HepG2 (cell line): ENCODE data around the gene EZH2. TPM values are rescaled to one million over a fixed set of nuclear protein-coding genes. Genes with fewer than 3 reads are reported as not detected.

ENCODE experiments used
- ATAC-seq: fragments of 200-7000 bp; cut with Tn5 transposase; 3 replicates; pipeline ENCODE4 v1.9.1; 2020; ENCODE audit warnings: mild to moderate bottlenecking, moderate library complexity
- BruUV-seq: library from RNA; stranded (reverse); fragments of 400-500 nt; replicated peaks from 2 replicates; lab custom pipeline; 2021; lab: Mats Ljungman, UMichigan
- CTCF ChIA-PET: fragments of 300-600 bp; formaldehyde crosslinking; extraction: SDS; loops from one replicate; lab custom pipeline; 2021; ENCODE audit warnings: low total read pairs, inconsistent platforms, low intra/inter-chr PET ratio; lab: Yijun Ruan, JAX
- POLR2A ChIA-PET: fragments of 350-600 bp; sonication (Branson Sonifier 250); formaldehyde crosslinking; loops from one replicate; lab custom pipeline; 2020; ENCODE audit warnings: antibody characterized with exemption, inconsistent platforms; lab: Yijun Ruan, JAX
- DNase-seq: peaks from one replicate; pipeline ENCODE4 v3.0.0-alpha.2; 2015; ENCODE audit warnings: low spot score
- FAIRE-seq: peaks from 3 replicates; lab custom pipeline; 2011; peaks lifted over from hg19 to GRCh38; lab: Jason Lieb, UNC
- H2AFZ ChIP-seq: one replicate; pipeline ENCODE4 v1.6.1; 2011; ENCODE audit warnings: low read length, inconsistent platforms
- H3K27ac ChIP-seq: fragments of 300-600 bp; 3 replicates; pipeline ENCODE4 v1.8.0; 2011; ENCODE audit warnings: mixed run types, mild to moderate bottlenecking, mixed read lengths, low read length, inconsistent platforms; ENCODE audit not compliant: insufficient read depth; ENCODE audit errors: extremely low read length
- H3K27me3 ChIP-seq, 2 experiments: fragments of 200-600 bp in 1 of 2; 2 replicates in 1 of 2; 3 replicates in 1 of 2; pipeline versions ENCODE4 v1.6.0 to v1.8.0; 2011; ENCODE audit warnings: low read length in 2 of 2, mild to moderate bottlenecking in 2 of 2, moderate library complexity in 2 of 2, inconsistent platforms in 1 of 2; ENCODE audit not compliant: insufficient read depth in 2 of 2, control insufficient read depth in 1 of 2
- H3K36me3 ChIP-seq, 2 experiments: fragments of 200-600 bp in 1 of 2; replicated peaks in 1 of 2; 2 replicates in 1 of 2; 3 replicates in 1 of 2; pipeline versions ENCODE4 v1.5.1 to v1.8.0; 2011; ENCODE audit warnings: low read length in 2 of 2, inconsistent platforms in 1 of 2; ENCODE audit not compliant: insufficient read depth in 2 of 2, control insufficient read depth in 1 of 2
- H3K4me1 ChIP-seq: 2 replicates; pipeline ENCODE4 v1.5.1; 2012; ENCODE audit warnings: low read length, inconsistent platforms; ENCODE audit not compliant: insufficient read depth
- H3K4me2 ChIP-seq: 2 replicates; pipeline ENCODE4 v1.6.0; 2011; ENCODE audit warnings: low read depth, low read length, inconsistent platforms
- H3K4me3 ChIP-seq, 3 experiments: fragments of 200-600 bp in 1 of 3; sonication (generic), shearing (Covaris generic) in 1 of 3; replicated peaks in 1 of 3; 2 replicates each; pipeline ENCODE4 v1.5.1; 2011 to 2016; ENCODE audit warnings: low read length in 3 of 3, inconsistent platforms in 2 of 3, low read depth in 2 of 3, mild to moderate bottlenecking in 2 of 3, control low read depth in 1 of 3, mixed read lengths in 1 of 3; ENCODE audit not compliant: insufficient read depth in 1 of 3
- H3K79me2 ChIP-seq: one replicate; pipeline ENCODE4 v1.6.1; 2011; ENCODE audit warnings: low read length, inconsistent platforms; ENCODE audit not compliant: insufficient read depth
- H3K9ac ChIP-seq: 2 replicates; pipeline ENCODE4 v1.6.0; 2011; ENCODE audit warnings: mild to moderate bottlenecking, low read depth, low read length, inconsistent platforms; ENCODE audit not compliant: insufficient read depth
- H3K9me3 ChIP-seq: 2 replicates; pipeline ENCODE4 v1.5.1; 2012; ENCODE audit warnings: mild to moderate bottlenecking, low read length
- H4K20me1 ChIP-seq: 2 replicates; pipeline ENCODE4 v1.6.0; 2011; ENCODE audit warnings: inconsistent platforms, mild to moderate bottlenecking, low read length, moderate library complexity; ENCODE audit not compliant: insufficient read depth
- FOSL2 ChIP-seq: sonication (generic); formaldehyde crosslinking; IDR thresholded peaks from 2 replicates; pipeline ENCODE4 v1.4.0; 2020; ENCODE audit warnings: missing genetic modification reagents
- GABPB1 ChIP-seq: IDR thresholded peaks from 2 replicates; pipeline ENCODE4 v1.6.1; 2016; ENCODE audit warnings: mild to moderate bottlenecking, missing genetic modification reagents, moderate library complexity, missing compliant biosample characterization
- GATA4 ChIP-seq: sonication (generic); IDR thresholded peaks from 2 replicates; pipeline ENCODE4 v1.6.1; 2016; ENCODE audit warnings: antibody characterized with exemption, low read depth, borderline replicate concordance
- GMEB1 ChIP-seq: sonication (generic); formaldehyde crosslinking; IDR thresholded peaks from 2 replicates; pipeline ENCODE4 v1.5.1; 2020; ENCODE audit warnings: missing genetic modification reagents, mild to moderate bottlenecking, borderline replicate concordance
- GPN1 ChIP-seq: sonication (generic); formaldehyde crosslinking; IDR thresholded peaks from 2 replicates; pipeline ENCODE4 v1.5.1; 2020; ENCODE audit warnings: missing genetic modification reagents, borderline replicate concordance
- KLF16 ChIP-seq, 2 experiments: sonication (generic) in 1 of 2; formaldehyde crosslinking in 1 of 2; IDR thresholded peaks; 2 replicates each; pipeline versions ENCODE4 v1.6.1 to v1.8.0; 2016 to 2023; ENCODE audit warnings: missing genetic modification reagents in 2 of 2, missing compliant biosample characterization in 1 of 2
- NAIF1 ChIP-seq: sonication (generic); formaldehyde crosslinking; IDR thresholded peaks from 2 replicates; pipeline ENCODE4 v1.5.0; 2020; ENCODE audit warnings: mild to moderate bottlenecking, missing genetic modification reagents, borderline replicate concordance
- SATB2 ChIP-seq: sonication (generic); formaldehyde crosslinking; IDR thresholded peaks from 2 replicates; pipeline ENCODE4 v1.5.0; 2020; ENCODE audit warnings: missing genetic modification reagents
- THRA ChIP-seq: sonication (generic); formaldehyde crosslinking; IDR thresholded peaks from 2 replicates; pipeline ENCODE4 v1.4.0; 2020; ENCODE audit warnings: missing genetic modification reagents, borderline replicate concordance
- ZBTB3 ChIP-seq: sonication (generic); formaldehyde crosslinking; IDR thresholded peaks from 2 replicates; pipeline ENCODE4 v1.4.0; 2020; ENCODE audit warnings: low read depth, mild to moderate bottlenecking, moderate library complexity, missing genetic modification reagents, borderline replicate concordance
- ZNF264 ChIP-seq: sonication (generic); formaldehyde crosslinking; IDR thresholded peaks from 2 replicates; pipeline ENCODE4 v1.4.0; 2020; ENCODE audit warnings: missing genetic modification reagents
- ZNF431 ChIP-seq: sonication (generic); formaldehyde crosslinking; IDR thresholded peaks from 2 replicates; pipeline ENCODE4 v1.9.0; 2022; ENCODE audit warnings: missing genetic modification reagents, low read depth, mild to moderate bottlenecking, borderline replicate concordance
- ZNF549 ChIP-seq: sonication (generic); formaldehyde crosslinking; IDR thresholded peaks from 2 replicates; pipeline ENCODE4 v1.5.0; 2020; ENCODE audit warnings: missing genetic modification reagents
- ZNF709 ChIP-seq: sonication (generic); formaldehyde crosslinking; IDR thresholded peaks from 2 replicates; pipeline ENCODE4 v1.5.0; 2020; ENCODE audit warnings: mild to moderate bottlenecking, missing genetic modification reagents
- ZNF850 ChIP-seq: sonication (generic); formaldehyde crosslinking; conservative IDR thresholded peaks from 2 replicates; pipeline ENCODE4 v1.9.0; 2021; ENCODE audit warnings: mild to moderate bottlenecking, missing genetic modification reagents
- WGBS: methylation state at CpG from one replicate; pipeline ENCODE4 v1.1.6; 2017; ENCODE audit warnings: low lambda C conversion rate; 5-methylcytosine and 5-hydroxymethylcytosine counted together
- in situ Hi-C: cut with HindIII; loops from 2 replicates; pipeline ENCODE4 v1.10.0; 2017; ENCODE audit warnings: low pct_unique_long_range_greater_than_20kb; ENCODE audit not compliant: extremely low pct_ligation_motif_present
- intact Hi-C: fragments of 100-400 bp; cut with micrococcal nuclease; formaldehyde crosslinking; loops from one replicate; pipeline ENCODE4 v1.10.0; 2022; ENCODE audit not compliant: unreplicated experiment
- polyA plus RNA-seq, 8 experiments: library from polyadenylated mRNA; depleted of rRNA in 3 of 8; stranded (reverse) in 7 of 8; unstranded in 1 of 8; fragments of >200 nt; fragmentation: Illumina TruSeq in 4 of 8; extraction: Trizol in 4 of 8; gene quantifications; 2 replicates each; pipeline versions ENCODE4 v1.2.1 to v1.2.3, GENCODE V29; 2011 to 2016; ENCODE audit warnings: low read depth in 4 of 8, missing spikeins in 1 of 8, mixed read lengths in 1 of 8; ENCODE audit not compliant: insufficient read depth in 1 of 8
- total RNA-seq, 5 experiments: library from RNA; depleted of rRNA; stranded (reverse); fragments of >200 nt; fragmentation: Illumina TruSeq; extraction: Trizol; gene quantifications; 2 replicates each; pipeline ENCODE4 v1.2.3, GENCODE V29; 2016; ENCODE audit warnings: low read depth in 1 of 5

Gene EZH2
- total and polyA plus RNA-seq, 2 of the 13 experiments (the other 11 are each of a cell fraction or from before 2014, with no cell fraction given), result 26.0 to 34.3 TPM

- DNase-seq (no peak), ATAC-seq (no peak; the same call in 2 of the 3 replicates), FAIRE-seq (no peak)
- H4K20me1 ChIP-seq, result no peaks in the 10 kb centered on the region
- peaks cover 0 to 18% of the 10 kb centered on the region in 2 experiments; a peak in 2 of 5 replicates for H3K27me3 ChIP-seq
- no peaks in the 10 kb centered on the region for H3K36me3 ChIP-seq
- no peak overlapping the region for H3K9ac ChIP-seq
- no peak overlapping the region for H3K4me3 ChIP-seq
- WGBS, result 49% methylated on average over 9 of the region's 10 CpGs
- no peaks in the 10 kb centered on the region for H3K79me2 ChIP-seq
- intact Hi-C loops, result no loop called here
- TF ChIP-seq GATA4, result no peak
- no peak for TF ChIP-seq ZNF264 (CRISPR knock-in tag)
- TF ChIP-seq FOSL2 (CRISPR knock-in tag), result 0 out of 2 replicates have a peak, but pooled peaks have one; percentile 15
- H3K4me2 ChIP-seq, result no peak overlapping the region
- ChIA-PET CTCF (no interaction called here), POLR2A (no interaction called here)
- in situ Hi-C loops, result no loop called here
- no peak overlapping the region for H3K27ac ChIP-seq
- no TSS peak for BruUV-seq
- H2AFZ ChIP-seq, result no peak overlapping the region
- no peaks in the 10 kb centered on the region for H3K4me1 ChIP-seq
- H3K9me3 ChIP-seq, result no peaks in the 10 kb centered on the region
Measured at GRCh38 chr7:148914208-148914777, 30.2 kb upstream of the EZH2 start.

GRCh38 chr7:148912758-148913541 lies 28.9 kb upstream of the EZH2 start:
- no peak for FAIRE-seq
- no peak overlapping the region for H3K4me3 ChIP-seq
- ATAC-seq, result no peak
- ChIA-PET CTCF (no interaction called here), POLR2A (no interaction called here)
- no peak overlapping the region for H2AFZ ChIP-seq
- H3K4me1 ChIP-seq, result no peaks in the 10 kb centered on the region
- in situ Hi-C loops, result no loop called here
- intact Hi-C loops, result no loop called here
- no peak overlapping the region for H3K27ac ChIP-seq
- 8% methylated on average over 8 of the region's 8 CpGs for WGBS
- no peak overlapping the region for H3K9ac ChIP-seq
- DNase-seq, result no peak
- no peak overlapping the region for H3K4me2 ChIP-seq
- peaks cover 0 to 30% of the 10 kb centered on the region in 2 experiments; a peak in 3 of 5 replicates for H3K27me3 ChIP-seq
- H3K79me2 ChIP-seq, result no peaks in the 10 kb centered on the region
- H3K9me3 ChIP-seq, result no peaks in the 10 kb centered on the region
- no peaks in the 10 kb centered on the region for H3K36me3 ChIP-seq
- no TSS peak for BruUV-seq
- H4K20me1 ChIP-seq, result no peaks in the 10 kb centered on the region
- TF ChIP-seq GMEB1 (no peak), SATB2 (CRISPR knock-in tag) (no peak), THRA (CRISPR knock-in tag) (no peak), ZNF431 (no peak), ZNF549 (CRISPR knock-in tag) (no peak), ZNF709 (CRISPR knock-in tag) (no peak), GABPB1 (CRISPR knock-in tag) (no peak), ZNF850 (no peak), KLF16 (CRISPR knock-in tag; IDR thresholded peaks at IDR 0.05) (no peak), NAIF1 (CRISPR knock-in tag) (no peak), GPN1 (CRISPR knock-in tag) (no peak), ZBTB3 (CRISPR knock-in tag) (no peak)
